Measurements from ENCODE around the gene LITAF. TPM values are rescaled to one million over a fixed set of nuclear protein-coding genes. Genes with fewer than 3 reads are reported as not detected.

LITAF gene
- total RNA-seq, 6 experiments from 2014 or later = 114 to 143 (median 135) TPM

DNA sequence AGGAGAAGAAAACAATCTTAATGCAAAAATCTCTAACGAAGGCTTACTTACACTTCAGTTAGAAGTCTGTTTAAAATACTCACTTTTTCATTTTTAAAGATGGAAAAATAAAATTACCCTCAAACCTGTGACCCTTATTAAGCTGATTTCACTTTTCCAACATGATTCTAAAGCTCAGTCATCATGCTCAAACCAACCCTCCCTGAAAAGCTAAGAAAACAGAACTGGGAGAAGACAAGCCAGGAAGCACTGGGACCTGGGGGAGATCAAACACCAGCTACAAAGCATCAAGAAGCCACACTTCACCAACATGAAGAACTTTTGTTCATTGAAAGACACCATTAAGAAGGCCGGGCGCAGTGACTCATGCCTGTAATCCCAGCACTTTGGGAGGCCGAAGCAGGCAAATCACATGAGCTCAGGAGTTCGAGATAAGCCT, 88.8 kb downstream of the LITAF start:
- peaks cover 2% of the 10 kb centered on the region; the same call in 1 of the 2 replicates for H3K9me3 Mint-ChIP-seq
- peak overlapping the region; percentile 96 for H3K27ac Mint-ChIP-seq

More for the DNA sequence above, 88.8 kb downstream of the LITAF start:
- H3K36me3 Mint-ChIP-seq (ENCODE audit: low read depth) = no peaks in the 10 kb centered on the region
- H3K4me3 Mint-ChIP-seq = peak overlapping the region; percentile 70
- TF ChIP-seq, protein P1, sequence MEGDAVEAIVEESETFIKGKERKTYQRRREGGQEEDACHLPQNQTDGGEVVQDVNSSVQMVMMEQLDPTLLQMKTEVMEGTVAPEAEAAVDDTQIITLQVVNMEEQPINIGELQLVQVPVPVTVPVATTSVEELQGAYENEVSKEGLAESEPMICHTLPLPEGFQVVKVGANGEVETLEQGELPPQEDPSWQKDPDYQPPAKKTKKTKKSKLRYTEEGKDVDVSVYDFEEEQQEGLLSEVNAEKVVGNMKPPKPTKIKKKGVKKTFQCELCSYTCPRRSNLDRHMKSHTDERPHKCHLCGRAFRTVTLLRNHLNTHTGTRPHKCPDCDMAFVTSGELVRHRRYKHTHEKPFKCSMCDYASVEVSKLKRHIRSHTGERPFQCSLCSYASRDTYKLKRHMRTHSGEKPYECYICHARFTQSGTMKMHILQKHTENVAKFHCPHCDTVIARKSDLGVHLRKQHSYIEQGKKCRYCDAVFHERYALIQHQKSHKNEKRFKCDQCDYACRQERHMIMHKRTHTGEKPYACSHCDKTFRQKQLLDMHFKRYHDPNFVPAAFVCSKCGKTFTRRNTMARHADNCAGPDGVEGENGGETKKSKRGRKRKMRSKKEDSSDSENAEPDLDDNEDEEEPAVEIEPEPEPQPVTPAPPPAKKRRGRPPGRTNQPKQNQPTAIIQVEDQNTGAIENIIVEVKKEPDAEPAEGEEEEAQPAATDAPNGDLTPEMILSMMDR (IDR thresholded peaks at IDR 0.05) = no peak
- H3K27me3 Mint-ChIP-seq (ENCODE audit: insufficient read depth) = no peaks in the 10 kb centered on the region; the same call in 1 of the 2 replicates
- DNase-seq = peak; percentile 28
- H3K4me1 Mint-ChIP-seq (ENCODE audit: low read depth) = peaks cover 32% of the 10 kb centered on the region

Other genes starting within 250 kb of the LITAF start
- gene RMI2, start 241.5 kb downstream of the LITAF start, total RNA-seq (2021; fragmentation: NEBNext Ultra II Directional; extraction: Animal tissue kit (Norgen Biotek cat#: 25700)) = 10 to 100 TPM in 5 of 6 experiments, 1 to 10 TPM in 1; 7.3 to 16.2 (median 14.2) TPM
- 1 to 10 TPM; 4.6 to 7.6 (median 6.5) TPM for gene SNN, start 81.5 kb upstream of the LITAF start, total RNA-seq (2021; fragmentation: NEBNext Ultra II Directional; extraction: Animal tissue kit (Norgen Biotek cat#: 25700))
- gene TXNDC11, start 155.9 kb upstream of the LITAF start, total RNA-seq (2021; fragmentation: NEBNext Ultra II Directional; extraction: Animal tissue kit (Norgen Biotek cat#: 25700)) = 10 to 100 TPM; 38.8 to 49.0 (median 44.4) TPM
- 10 to 100 TPM; 56.5 to 73.0 (median 63.5) TPM for gene ZC3H7A, start 210.3 kb upstream of the LITAF start, total RNA-seq (2021; fragmentation: NEBNext Ultra II Directional; extraction: Animal tissue kit (Norgen Biotek cat#: 25700))

Data from HFFc6 (cell line).